22Rv1 (cell line): ENCODE measurements around the gene MAMLD1.

Experiments used
- ZFX ChIP-seq: fragments of 450-650 bp; IDR thresholded peaks from 2 replicates; pipeline ENCODE4 v1.6.1; 2017; ENCODE audit warnings: antibody characterized with exemption, borderline replicate concordance
- TF ChIP-seq, protein P1 (sequence below): fragments of 450-650 bp; IDR thresholded peaks from 2 replicates; pipeline ENCODE4 v1.5.1; 2017; ENCODE audit warnings: mild to moderate bottlenecking

DNA sequence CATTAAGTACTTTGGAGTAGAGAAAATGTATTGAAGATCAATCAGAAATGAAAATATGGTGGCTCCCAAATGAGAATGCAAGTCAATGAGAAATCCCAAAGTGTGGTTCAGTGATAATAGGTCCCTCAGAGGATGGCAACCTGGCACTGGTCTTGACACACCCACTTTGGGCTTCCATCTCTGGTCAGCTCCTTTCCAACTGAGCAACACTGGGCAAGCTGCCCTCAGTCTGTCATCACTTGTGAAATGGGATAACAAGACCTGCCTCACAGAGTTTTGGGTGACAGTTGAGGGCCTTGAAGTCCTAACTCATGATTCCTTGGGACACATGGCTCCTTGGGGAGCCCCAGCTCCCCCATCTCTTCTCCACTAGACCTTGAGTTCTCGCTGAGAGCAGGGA is 29.0 kb upstream of the MAMLD1 start:
- TF ChIP-seq, protein P1, sequence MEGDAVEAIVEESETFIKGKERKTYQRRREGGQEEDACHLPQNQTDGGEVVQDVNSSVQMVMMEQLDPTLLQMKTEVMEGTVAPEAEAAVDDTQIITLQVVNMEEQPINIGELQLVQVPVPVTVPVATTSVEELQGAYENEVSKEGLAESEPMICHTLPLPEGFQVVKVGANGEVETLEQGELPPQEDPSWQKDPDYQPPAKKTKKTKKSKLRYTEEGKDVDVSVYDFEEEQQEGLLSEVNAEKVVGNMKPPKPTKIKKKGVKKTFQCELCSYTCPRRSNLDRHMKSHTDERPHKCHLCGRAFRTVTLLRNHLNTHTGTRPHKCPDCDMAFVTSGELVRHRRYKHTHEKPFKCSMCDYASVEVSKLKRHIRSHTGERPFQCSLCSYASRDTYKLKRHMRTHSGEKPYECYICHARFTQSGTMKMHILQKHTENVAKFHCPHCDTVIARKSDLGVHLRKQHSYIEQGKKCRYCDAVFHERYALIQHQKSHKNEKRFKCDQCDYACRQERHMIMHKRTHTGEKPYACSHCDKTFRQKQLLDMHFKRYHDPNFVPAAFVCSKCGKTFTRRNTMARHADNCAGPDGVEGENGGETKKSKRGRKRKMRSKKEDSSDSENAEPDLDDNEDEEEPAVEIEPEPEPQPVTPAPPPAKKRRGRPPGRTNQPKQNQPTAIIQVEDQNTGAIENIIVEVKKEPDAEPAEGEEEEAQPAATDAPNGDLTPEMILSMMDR, result no peak
- TF ChIP-seq ZFX, result no peak
